Thyroid gland (tissue), 4 donors: ENCODE data around the gene PYGO1.

Experiments used
- CTCF ChIP-seq, 6 experiments: fragments of 200-600 bp in 3 of 6; fragments of 450-650 bp in 3 of 6; sonication (generic) in 3 of 6; IDR thresholded peaks; one replicate each; pipeline ENCODE4 v1.5.1; 2016 to 2019; ENCODE audit warnings: antibody characterized with exemption in 6 of 6, mild to moderate bottlenecking in 2 of 6, inconsistent platforms in 1 of 6, moderate library complexity in 1 of 6
- POLR2A ChIP-seq, 2 donors: fragments of 450-650 bp; IDR thresholded peaks; one replicate each; pipeline ENCODE4 v1.6.1; 2017; ENCODE audit warnings: antibody characterized with exemption in 2 of 2, mild to moderate bottlenecking in 2 of 2, moderate library complexity in 1 of 2

GRCh38 chr15:55588815-55589115, 620 bp upstream of the PYGO1 start:
- no peak for TF ChIP-seq CTCF (IDR thresholded peaks at IDR 0.05)
- TF ChIP-seq POLR2A (IDR thresholded peaks at IDR 0.05): no peak
